ENCODE data around the gene GNB1. TPM values are rescaled to one million over a fixed set of nuclear protein-coding genes. Genes with fewer than 3 reads are reported as not detected.
A peak's percentile ranks its signal among the peaks of the same experiment; 100 is the strongest.

Gene GNB1
- total RNA-seq, 2 donors from 2014 or later, result 236 to 255 TPM

GRCh38 chr1:1846386-1846918 is 44.4 kb downstream of the GNB1 start:
- peak overlapping the region; percentile 89 for H3K27ac Mint-ChIP-seq
- H3K36me3 Mint-ChIP-seq (ENCODE audit: low read depth), result no peaks in the 10 kb centered on the region
- no peaks in the 10 kb centered on the region for H3K9me3 ChIP-seq (ENCODE audit: control insufficient read depth, low read length, poor library complexity, severe bottlenecking)
- no peak overlapping the region for H3K4me3 Mint-ChIP-seq
- H3K27me3 Mint-ChIP-seq, result no peaks in the 10 kb centered on the region
- no peak for DNase-seq
- ATAC-seq, result no peak
- H3K4me1 Mint-ChIP-seq, result peaks cover 63% of the 10 kb centered on the region

GRCh38 chr1:1842360-1843146 is 48.3 kb downstream of the GNB1 start:
- DNase-seq (no peak), ATAC-seq (peak; percentile 27)
- H3K4me1 Mint-ChIP-seq, result peaks cover 43% of the 10 kb centered on the region
- no peaks in the 10 kb centered on the region for H3K9me3 ChIP-seq (ENCODE audit: control insufficient read depth, low read length, poor library complexity, severe bottlenecking)
- no peak overlapping the region for H3K4me3 Mint-ChIP-seq
- H3K36me3 Mint-ChIP-seq (ENCODE audit: low read depth), result no peaks in the 10 kb centered on the region
- H3K27ac Mint-ChIP-seq, result peak overlapping the region; percentile 83
- no peaks in the 10 kb centered on the region for H3K27me3 Mint-ChIP-seq

GRCh38 chr1:1841575-1841995 is 49.3 kb downstream of the GNB1 start:
- DNase-seq, result no peak
- Mint-ChIP-seq H3K4me3 (peak overlapping the region; percentile 57), H3K4me1 (peaks cover 36% of the 10 kb centered on the region), H3K36me3 (ENCODE audit: low read depth) (no peaks in the 10 kb centered on the region), H3K27ac (peak overlapping the region; percentile 53), H3K27me3 (no peaks in the 10 kb centered on the region)
- peak; percentile 10 for ATAC-seq
- H3K9me3 ChIP-seq (ENCODE audit: control insufficient read depth, low read length, poor library complexity, severe bottlenecking), result no peaks in the 10 kb centered on the region

GRCh38 chr1:1839311-1839965 is 51.4 kb downstream of the GNB1 start:
- no peaks in the 10 kb centered on the region for H3K36me3 Mint-ChIP-seq (ENCODE audit: low read depth)
- no peak overlapping the region for H3K4me3 Mint-ChIP-seq
- peaks cover 24% of the 10 kb centered on the region for H3K4me1 Mint-ChIP-seq
- H3K9me3 ChIP-seq (ENCODE audit: control insufficient read depth, low read length, poor library complexity, severe bottlenecking), result no peaks in the 10 kb centered on the region
- ATAC-seq (no peak), DNase-seq (no peak)
- no peaks in the 10 kb centered on the region for H3K27me3 Mint-ChIP-seq
- no peak overlapping the region for H3K27ac Mint-ChIP-seq

- Mint-ChIP-seq H3K27me3 (no peaks in the 10 kb centered on the region), H3K4me3 (no peak overlapping the region), H3K27ac (peak overlapping the region; percentile 81), H3K36me3 (ENCODE audit: low read depth) (peaks cover 5% of the 10 kb centered on the region), H3K4me1 (peaks cover 32% of the 10 kb centered on the region)
- no peak for ATAC-seq
- H3K9me3 ChIP-seq (ENCODE audit: control insufficient read depth, low read length, poor library complexity, severe bottlenecking), result no peaks in the 10 kb centered on the region
- DNase-seq, result no peak
Measured at GRCh38 chr1:1836119-1836518, 54.8 kb downstream of the GNB1 start.

GRCh38 chr1:1835546-1835945 is 55.3 kb downstream of the GNB1 start:
- Mint-ChIP-seq H3K27ac (peak overlapping the region; percentile 65), H3K27me3 (no peaks in the 10 kb centered on the region)

GRCh38 chr1:1833916-1834325 is 57.0 kb downstream of the GNB1 start:
- H3K36me3 Mint-ChIP-seq (ENCODE audit: low read depth), result peaks cover 5% of the 10 kb centered on the region
- H3K4me3 Mint-ChIP-seq, result no peak overlapping the region
- no peaks in the 10 kb centered on the region for H3K27me3 Mint-ChIP-seq
- ATAC-seq (peak; percentile 44), DNase-seq (no peak)
- peak overlapping the region; percentile 79 for H3K27ac Mint-ChIP-seq
- peaks cover 33% of the 10 kb centered on the region for H3K4me1 Mint-ChIP-seq
- H3K9me3 ChIP-seq (ENCODE audit: control insufficient read depth, low read length, poor library complexity, severe bottlenecking), result no peaks in the 10 kb centered on the region

More at GRCh38 chr1:1835546-1835945, 55.3 kb downstream of the GNB1 start:
- H3K4me3 Mint-ChIP-seq, result no peak overlapping the region
- peaks cover 31% of the 10 kb centered on the region for H3K4me1 Mint-ChIP-seq
- DNase-seq (no peak), ATAC-seq (no peak)
- H3K36me3 Mint-ChIP-seq (ENCODE audit: low read depth), result peaks cover 5% of the 10 kb centered on the region
- H3K9me3 ChIP-seq (ENCODE audit: control insufficient read depth, low read length, poor library complexity, severe bottlenecking), result no peaks in the 10 kb centered on the region

- peak overlapping the region; percentile 43 for H3K4me3 Mint-ChIP-seq
- H3K4me1 Mint-ChIP-seq, result peaks cover 32% of the 10 kb centered on the region
- no peaks in the 10 kb centered on the region for H3K27me3 Mint-ChIP-seq
- H3K9me3 ChIP-seq (ENCODE audit: control insufficient read depth, low read length, poor library complexity, severe bottlenecking), result no peaks in the 10 kb centered on the region
- H3K27ac Mint-ChIP-seq, result peak overlapping the region; percentile 79
- H3K36me3 Mint-ChIP-seq (ENCODE audit: low read depth), result peaks cover 5% of the 10 kb centered on the region
- DNase-seq, result no peak
- ATAC-seq, result peak; percentile 36
Measured at GRCh38 chr1:1833456-1833855, 57.4 kb downstream of the GNB1 start.

- ATAC-seq, result no peak
- H3K9me3 ChIP-seq (ENCODE audit: control insufficient read depth, low read length, poor library complexity, severe bottlenecking), result no peaks in the 10 kb centered on the region
- no peaks in the 10 kb centered on the region for H3K27me3 Mint-ChIP-seq
- peaks cover 5% of the 10 kb centered on the region for H3K36me3 Mint-ChIP-seq (ENCODE audit: low read depth)
- H3K4me1 Mint-ChIP-seq, result peaks cover 32% of the 10 kb centered on the region
- no peak overlapping the region for H3K4me3 Mint-ChIP-seq
- no peak for DNase-seq
- H3K27ac Mint-ChIP-seq, result peak overlapping the region; percentile 79
Measured at GRCh38 chr1:1832820-1833219, 58.1 kb downstream of the GNB1 start.

- Mint-ChIP-seq H3K4me3 (no peak overlapping the region), H3K36me3 (ENCODE audit: low read depth) (peaks cover 5% of the 10 kb centered on the region), H3K27me3 (no peaks in the 10 kb centered on the region), H3K4me1 (peaks cover 35% of the 10 kb centered on the region), H3K27ac (peak overlapping the region; percentile 77)
- ATAC-seq (no peak), DNase-seq (no peak)
- H3K9me3 ChIP-seq (ENCODE audit: control insufficient read depth, low read length, poor library complexity, severe bottlenecking), result no peaks in the 10 kb centered on the region
Measured at GRCh38 chr1:1832166-1832565, 58.7 kb downstream of the GNB1 start.

- H3K36me3 Mint-ChIP-seq (ENCODE audit: low read depth), result peaks cover 2% of the 10 kb centered on the region
- H3K27me3 Mint-ChIP-seq, result no peaks in the 10 kb centered on the region
- no peak overlapping the region for H3K4me3 Mint-ChIP-seq
- peaks cover 16% of the 10 kb centered on the region for H3K4me1 Mint-ChIP-seq
- no peak overlapping the region for H3K27ac Mint-ChIP-seq
- DNase-seq (no peak), ATAC-seq (no peak)
- no peaks in the 10 kb centered on the region for H3K9me3 ChIP-seq (ENCODE audit: control insufficient read depth, low read length, poor library complexity, severe bottlenecking)
Measured at GRCh38 chr1:1827089-1827848, 63.6 kb downstream of the GNB1 start.

GRCh38 chr1:1826356-1827088 is 64.4 kb downstream of the GNB1 start:
- peak overlapping the region; percentile 27 for H3K27ac Mint-ChIP-seq
- peaks cover 14% of the 10 kb centered on the region for H3K4me1 Mint-ChIP-seq
- DNase-seq, result no peak
- no peak for ATAC-seq
- no peaks in the 10 kb centered on the region for H3K9me3 ChIP-seq (ENCODE audit: control insufficient read depth, low read length, poor library complexity, severe bottlenecking)
- H3K36me3 Mint-ChIP-seq (ENCODE audit: low read depth), result no peaks in the 10 kb centered on the region
- H3K27me3 Mint-ChIP-seq, result no peaks in the 10 kb centered on the region
- no peak overlapping the region for H3K4me3 Mint-ChIP-seq

Data from T-helper 17 cell (primary cell).